Endothelial cell of umbilical vein (primary cell): Measurements from ENCODE around the gene CARD10. TPM values are rescaled to one million over a fixed set of nuclear protein-coding genes. Genes with fewer than 3 reads are reported as not detected.

Experiments
- BruUV-seq: library from RNA; stranded (reverse); fragments of 400-500 nt; replicated peaks from 2 replicates; lab custom pipeline; 2021; lab: Mats Ljungman, UMichigan
- CTCF ChIA-PET: fragments of 300-600, 350-600 bp; sonication (Branson Sonifier 250); formaldehyde crosslinking; loops from one replicate; lab custom pipeline; 2021; ENCODE audit warnings: antibody characterized with exemption, inconsistent platforms; lab: Charles Lee
- POLR2A ChIA-PET: fragments of 300-600, 350-600 bp; sonication (Branson Sonifier 250); formaldehyde crosslinking; loops from one replicate; lab custom pipeline; 2021; ENCODE audit warnings: antibody characterized with exemption, inconsistent platforms; lab: Charles Lee
- DNase-seq: peaks from one replicate; pipeline ENCODE4 v3.0.0-alpha.2; 2011; ENCODE audit warnings: low read depth, low spot score
- FAIRE-seq: peaks from 2 replicates; lab custom pipeline; 2011; peaks lifted over from hg19 to GRCh38; lab: Jason Lieb, UNC
- H2AFZ ChIP-seq: 2 replicates; pipeline ENCODE4 v1.6.0; 2012; ENCODE audit warnings: low read depth, low read length, control low read depth, inconsistent platforms
- H3K27ac ChIP-seq: 2 replicates; pipeline ENCODE4 v1.5.1; 2011; ENCODE audit warnings: low read depth, mild to moderate bottlenecking, control low read depth, low read length, moderate library complexity; ENCODE audit not compliant: insufficient read depth
- H3K27me3 ChIP-seq, 2 experiments: 2 replicates each; pipeline versions ENCODE4 v1.6.0 to v1.6.1; 2011; ENCODE audit warnings: low read length in 2 of 2, mixed read lengths in 1 of 2; ENCODE audit not compliant: control insufficient read depth in 2 of 2, insufficient read depth in 2 of 2
- H3K36me3 ChIP-seq, 2 experiments: 2 replicates in 1 of 2; 3 replicates in 1 of 2; pipeline ENCODE4 v1.5.1; 2011; ENCODE audit warnings: low read length in 2 of 2, mild to moderate bottlenecking in 1 of 2, moderate library complexity in 1 of 2; ENCODE audit not compliant: control insufficient read depth in 2 of 2, insufficient read depth in 2 of 2; ENCODE audit errors: extremely low read depth in 1 of 2
- H3K4me1 ChIP-seq: 3 replicates; pipeline ENCODE4 v1.5.1; 2011; ENCODE audit warnings: mild to moderate bottlenecking, low read length; ENCODE audit not compliant: control insufficient read depth, insufficient read depth; ENCODE audit errors: extremely low read depth
- H3K4me2 ChIP-seq: 2 replicates; pipeline ENCODE4 v1.6.1; 2011; ENCODE audit warnings: low read length, control low read depth, mixed read lengths; ENCODE audit not compliant: insufficient read depth
- H3K4me3 ChIP-seq, 3 experiments: fragments of 200-600 bp in 1 of 3; sonication (generic), shearing (Covaris generic) in 1 of 3; replicated peaks in 1 of 3; 2 replicates each; pipeline ENCODE4 v1.5.1; 2011 to 2016; ENCODE audit warnings: control low read depth in 3 of 3, low read length in 3 of 3, mild to moderate bottlenecking in 2 of 3, inconsistent platforms in 1 of 3, low read depth in 1 of 3, moderate library complexity in 1 of 3; ENCODE audit not compliant: insufficient read depth in 1 of 3
- H3K79me2 ChIP-seq: 2 replicates; pipeline ENCODE4 v1.6.0; 2012; ENCODE audit warnings: low read length, inconsistent platforms; ENCODE audit not compliant: control insufficient read depth, insufficient read depth
- H3K9ac ChIP-seq: replicated peaks from 2 replicates; pipeline ENCODE3; 2011; ENCODE audit warnings: low read length, control low read depth; ENCODE audit not compliant: insufficient read depth; ENCODE audit errors: extremely low read depth
- H3K9me1 ChIP-seq: replicated peaks from 3 replicates; pipeline ENCODE4 v1.6.0; 2011; ENCODE audit warnings: mild to moderate bottlenecking, low read length; ENCODE audit not compliant: control insufficient read depth, insufficient read depth; ENCODE audit errors: extremely low read depth
- H3K9me3 ChIP-seq: replicated peaks from 2 replicates; pipeline ENCODE4 v1.5.1; 2012; ENCODE audit warnings: low read length, inconsistent platforms; ENCODE audit not compliant: control insufficient read depth, insufficient read depth
- H4K20me1 ChIP-seq: replicated peaks from 2 replicates; pipeline ENCODE3; 2011; ENCODE audit warnings: mild to moderate bottlenecking, low read length; ENCODE audit not compliant: control insufficient read depth, insufficient read depth; ENCODE audit errors: extremely low read depth
- GATA2 ChIP-seq: IDR thresholded peaks from 2 replicates; pipeline ENCODE4 v1.7.0; 2011; ENCODE audit warnings: low read depth, mild to moderate bottlenecking, moderate library complexity, mixed read lengths, low read length; ENCODE audit not compliant: insufficient read length, insufficient read depth
- JUN ChIP-seq: IDR thresholded peaks from 2 replicates; pipeline ENCODE4 v1.6.1; 2011; ENCODE audit warnings: borderline replicate concordance, low read depth; ENCODE audit not compliant: insufficient read length, insufficient read depth
- MYC ChIP-seq: IDR thresholded peaks from one replicate; pipeline ENCODE4 v1.6.1; 2011; ENCODE audit warnings: mild to moderate bottlenecking, low read depth, low read length
- POLR2A ChIP-seq: IDR thresholded peaks from 2 replicates; pipeline ENCODE4 v1.6.1; 2012; ENCODE audit warnings: low read depth, mild to moderate bottlenecking, control low read depth, low read length
- dilution Hi-C: fragments of 300-500 bp; cut with MboI; formaldehyde crosslinking; loops from one replicate; pipeline ENCODE4 v1.15.0; 2019; ENCODE audit warnings: low sequenced_read_pairs; ENCODE audit not compliant: extremely low pct_ligation_motif_present
- intact Hi-C: fragments of 100-400 bp; cut with micrococcal nuclease; formaldehyde crosslinking; loops from one replicate; pipeline ENCODE4 v1.10.0; 2022
- polyA plus RNA-seq, 4 experiments: library from polyadenylated mRNA; depleted of rRNA in 3 of 4; stranded (reverse) in 3 of 4; unstranded in 1 of 4; fragments of >200 nt; gene quantifications; 2 replicates each; pipeline versions ENCODE4 v1.2.1 to v1.2.3, GENCODE V29; 2011 to 2012; ENCODE audit warnings: missing spikeins in 1 of 4
- total RNA-seq: library from RNA; stranded (reverse); gene quantifications from 2 replicates; pipeline ENCODE4 v1.2.3, GENCODE V29; 2021
- TF ChIP-seq, protein P1 (sequence below), 2 donors: IDR thresholded peaks; 1 replicate in 1 of 2; 2 replicates in 1 of 2; pipeline ENCODE4 v1.5.1; 2011; ENCODE audit warnings: low read length in 2 of 2, mild to moderate bottlenecking in 2 of 2, moderate library complexity in 2 of 2, control low read depth in 1 of 2, inconsistent platforms in 1 of 2, low read depth in 1 of 2; ENCODE audit not compliant: insufficient read depth in 1 of 2; ENCODE audit errors: extremely low read depth in 1 of 2

CARD10 gene
- total and polyA plus RNA-seq, 2 donors (not counting 3 experiments of a cell fraction or from before 2014, with no cell fraction given) = 36.1 to 39.5 TPM

GRCh38 chr22:37473437-37473946 lies 45.7 kb downstream of the CARD10 start:
- no peaks in the 10 kb centered on the region for H3K27me3 ChIP-seq
- no peaks in the 10 kb centered on the region for H3K9me1 ChIP-seq
- peaks cover 2% of the 10 kb centered on the region for H3K79me2 ChIP-seq
- H3K4me2 ChIP-seq = no peak overlapping the region
- TF ChIP-seq POLR2A (no peak), MYC (no peak), JUN (no peak), GATA2 (no peak)
- TF ChIP-seq, protein P1, sequence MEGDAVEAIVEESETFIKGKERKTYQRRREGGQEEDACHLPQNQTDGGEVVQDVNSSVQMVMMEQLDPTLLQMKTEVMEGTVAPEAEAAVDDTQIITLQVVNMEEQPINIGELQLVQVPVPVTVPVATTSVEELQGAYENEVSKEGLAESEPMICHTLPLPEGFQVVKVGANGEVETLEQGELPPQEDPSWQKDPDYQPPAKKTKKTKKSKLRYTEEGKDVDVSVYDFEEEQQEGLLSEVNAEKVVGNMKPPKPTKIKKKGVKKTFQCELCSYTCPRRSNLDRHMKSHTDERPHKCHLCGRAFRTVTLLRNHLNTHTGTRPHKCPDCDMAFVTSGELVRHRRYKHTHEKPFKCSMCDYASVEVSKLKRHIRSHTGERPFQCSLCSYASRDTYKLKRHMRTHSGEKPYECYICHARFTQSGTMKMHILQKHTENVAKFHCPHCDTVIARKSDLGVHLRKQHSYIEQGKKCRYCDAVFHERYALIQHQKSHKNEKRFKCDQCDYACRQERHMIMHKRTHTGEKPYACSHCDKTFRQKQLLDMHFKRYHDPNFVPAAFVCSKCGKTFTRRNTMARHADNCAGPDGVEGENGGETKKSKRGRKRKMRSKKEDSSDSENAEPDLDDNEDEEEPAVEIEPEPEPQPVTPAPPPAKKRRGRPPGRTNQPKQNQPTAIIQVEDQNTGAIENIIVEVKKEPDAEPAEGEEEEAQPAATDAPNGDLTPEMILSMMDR (IDR thresholded peaks at IDR 0.05; ENCODE audit: extremely low read depth in 1 of 2, insufficient read depth in 1 of 2, low read depth in 1 of 2, low read length in 2 of 2) = no peak
- H3K4me1 ChIP-seq = no peaks in the 10 kb centered on the region
- no peak overlapping the region for H2AFZ ChIP-seq
- ChIA-PET POLR2A (no interaction called here), CTCF (interaction anchor here (0.6 to 2.2 kb wide), 10 partner anchors 9 to 157 kb away, joined by 3 to 21 read pairs (median 8); partner anchors contain the start of gene MFNG)
- dilution Hi-C loops = no loop called here
- no peaks in the 10 kb centered on the region for H4K20me1 ChIP-seq
- H3K9ac ChIP-seq = no peak overlapping the region
- H3K4me3 ChIP-seq = no peak overlapping the region
- no TSS peak for BruUV-seq
- no peak for DNase-seq
- H3K9me3 ChIP-seq = no peaks in the 10 kb centered on the region
- no peak overlapping the region for H3K27ac ChIP-seq
- peaks cover 16 to 73% of the 10 kb centered on the region in 2 experiments for H3K36me3 ChIP-seq
- FAIRE-seq = no peak
- intact Hi-C loops = loop anchor here (1.0 kb wide), 1 partner anchor 26 kb away; no protein-coding TSS in a partner anchor
